Endothelial cell of umbilical vein (primary cell): Measurements from ENCODE around the gene ARFGAP3. TPM values are rescaled to one million over a fixed set of nuclear protein-coding genes. Genes with fewer than 3 reads are reported as not detected.
A peak's percentile ranks its signal among the peaks of the same experiment; 100 is the strongest.

ENCODE experiments used
- BruUV-seq: library from RNA; stranded (reverse); fragments of 400-500 nt; replicated peaks from 2 replicates; lab custom pipeline; 2021; lab: Mats Ljungman, UMichigan
- CTCF ChIA-PET: fragments of 300-600, 350-600 bp; sonication (Branson Sonifier 250); formaldehyde crosslinking; loops from one replicate; lab custom pipeline; 2021; ENCODE audit warnings: antibody characterized with exemption, inconsistent platforms; lab: Charles Lee
- POLR2A ChIA-PET: fragments of 300-600, 350-600 bp; sonication (Branson Sonifier 250); formaldehyde crosslinking; loops from one replicate; lab custom pipeline; 2021; ENCODE audit warnings: antibody characterized with exemption, inconsistent platforms; lab: Charles Lee
- DNase-seq: peaks from one replicate; pipeline ENCODE4 v3.0.0-alpha.2; 2011; ENCODE audit warnings: low read depth, low spot score
- FAIRE-seq: peaks from 2 replicates; lab custom pipeline; 2011; peaks lifted over from hg19 to GRCh38; lab: Jason Lieb, UNC
- H2AFZ ChIP-seq: 2 replicates; pipeline ENCODE4 v1.6.0; 2012; ENCODE audit warnings: low read depth, low read length, control low read depth, inconsistent platforms
- H3K27ac ChIP-seq: 2 replicates; pipeline ENCODE4 v1.5.1; 2011; ENCODE audit warnings: low read depth, mild to moderate bottlenecking, control low read depth, low read length, moderate library complexity; ENCODE audit not compliant: insufficient read depth
- H3K27me3 ChIP-seq, 2 experiments: 2 replicates each; pipeline versions ENCODE4 v1.6.0 to v1.6.1; 2011; ENCODE audit warnings: low read length in 2 of 2, mixed read lengths in 1 of 2; ENCODE audit not compliant: control insufficient read depth in 2 of 2, insufficient read depth in 2 of 2
- H3K36me3 ChIP-seq, 2 experiments: 2 replicates in 1 of 2; 3 replicates in 1 of 2; pipeline ENCODE4 v1.5.1; 2011; ENCODE audit warnings: low read length in 2 of 2, mild to moderate bottlenecking in 1 of 2, moderate library complexity in 1 of 2; ENCODE audit not compliant: control insufficient read depth in 2 of 2, insufficient read depth in 2 of 2; ENCODE audit errors: extremely low read depth in 1 of 2
- H3K4me1 ChIP-seq: 3 replicates; pipeline ENCODE4 v1.5.1; 2011; ENCODE audit warnings: mild to moderate bottlenecking, low read length; ENCODE audit not compliant: control insufficient read depth, insufficient read depth; ENCODE audit errors: extremely low read depth
- H3K4me2 ChIP-seq: 2 replicates; pipeline ENCODE4 v1.6.1; 2011; ENCODE audit warnings: low read length, control low read depth, mixed read lengths; ENCODE audit not compliant: insufficient read depth
- H3K4me3 ChIP-seq, 3 experiments: fragments of 200-600 bp in 1 of 3; sonication (generic), shearing (Covaris generic) in 1 of 3; replicated peaks in 1 of 3; 2 replicates each; pipeline ENCODE4 v1.5.1; 2011 to 2016; ENCODE audit warnings: control low read depth in 3 of 3, low read length in 3 of 3, mild to moderate bottlenecking in 2 of 3, inconsistent platforms in 1 of 3, low read depth in 1 of 3, moderate library complexity in 1 of 3; ENCODE audit not compliant: insufficient read depth in 1 of 3
- H3K79me2 ChIP-seq: 2 replicates; pipeline ENCODE4 v1.6.0; 2012; ENCODE audit warnings: low read length, inconsistent platforms; ENCODE audit not compliant: control insufficient read depth, insufficient read depth
- H3K9ac ChIP-seq: replicated peaks from 2 replicates; pipeline ENCODE3; 2011; ENCODE audit warnings: low read length, control low read depth; ENCODE audit not compliant: insufficient read depth; ENCODE audit errors: extremely low read depth
- H3K9me1 ChIP-seq: replicated peaks from 3 replicates; pipeline ENCODE4 v1.6.0; 2011; ENCODE audit warnings: mild to moderate bottlenecking, low read length; ENCODE audit not compliant: control insufficient read depth, insufficient read depth; ENCODE audit errors: extremely low read depth
- H3K9me3 ChIP-seq: replicated peaks from 2 replicates; pipeline ENCODE4 v1.5.1; 2012; ENCODE audit warnings: low read length, inconsistent platforms; ENCODE audit not compliant: control insufficient read depth, insufficient read depth
- H4K20me1 ChIP-seq: replicated peaks from 2 replicates; pipeline ENCODE3; 2011; ENCODE audit warnings: mild to moderate bottlenecking, low read length; ENCODE audit not compliant: control insufficient read depth, insufficient read depth; ENCODE audit errors: extremely low read depth
- CTCF ChIP-seq, 2 donors: IDR thresholded peaks; 1 replicate in 1 of 2; 2 replicates in 1 of 2; pipeline ENCODE4 v1.5.1; 2011; ENCODE audit warnings: low read length in 2 of 2, mild to moderate bottlenecking in 2 of 2, moderate library complexity in 2 of 2, control low read depth in 1 of 2, inconsistent platforms in 1 of 2, low read depth in 1 of 2; ENCODE audit not compliant: insufficient read depth in 1 of 2; ENCODE audit errors: extremely low read depth in 1 of 2
- EZH2 ChIP-seq: IDR thresholded peaks from 2 replicates; pipeline ENCODE4 v1.6.1; 2012; ENCODE audit warnings: borderline replicate concordance, low read depth, mild to moderate bottlenecking, moderate library complexity, low read length, inconsistent platforms; ENCODE audit not compliant: severe bottlenecking
- FOS ChIP-seq: IDR thresholded peaks from 2 replicates; pipeline ENCODE4 v1.6.1; 2011; ENCODE audit warnings: mild to moderate bottlenecking, low read length, moderate library complexity, borderline replicate concordance; ENCODE audit not compliant: insufficient read depth
- GATA2 ChIP-seq: IDR thresholded peaks from 2 replicates; pipeline ENCODE4 v1.7.0; 2011; ENCODE audit warnings: low read depth, mild to moderate bottlenecking, moderate library complexity, mixed read lengths, low read length; ENCODE audit not compliant: insufficient read length, insufficient read depth
- JUN ChIP-seq: IDR thresholded peaks from 2 replicates; pipeline ENCODE4 v1.6.1; 2011; ENCODE audit warnings: borderline replicate concordance, low read depth; ENCODE audit not compliant: insufficient read length, insufficient read depth
- MYC ChIP-seq: IDR thresholded peaks from one replicate; pipeline ENCODE4 v1.6.1; 2011; ENCODE audit warnings: mild to moderate bottlenecking, low read depth, low read length
- POLR2A ChIP-seq: IDR thresholded peaks from 2 replicates; pipeline ENCODE4 v1.6.1; 2012; ENCODE audit warnings: low read depth, mild to moderate bottlenecking, control low read depth, low read length
- POLR2AphosphoS5 ChIP-seq: IDR thresholded peaks from 2 replicates; pipeline ENCODE4 v1.6.1; 2012; ENCODE audit warnings: low read depth, mild to moderate bottlenecking, control low read depth, low read length, moderate library complexity; ENCODE audit not compliant: insufficient read depth
- dilution Hi-C: fragments of 300-500 bp; cut with MboI; formaldehyde crosslinking; loops from one replicate; pipeline ENCODE4 v1.15.0; 2019; ENCODE audit warnings: low sequenced_read_pairs; ENCODE audit not compliant: extremely low pct_ligation_motif_present
- intact Hi-C: fragments of 100-400 bp; cut with micrococcal nuclease; formaldehyde crosslinking; loops from one replicate; pipeline ENCODE4 v1.10.0; 2022
- polyA plus RNA-seq, 4 experiments: library from polyadenylated mRNA; depleted of rRNA in 3 of 4; stranded (reverse) in 3 of 4; unstranded in 1 of 4; fragments of >200 nt; gene quantifications; 2 replicates each; pipeline versions ENCODE4 v1.2.1 to v1.2.3, GENCODE V29; 2011 to 2012; ENCODE audit warnings: missing spikeins in 1 of 4
- total RNA-seq: library from RNA; stranded (reverse); gene quantifications from 2 replicates; pipeline ENCODE4 v1.2.3, GENCODE V29; 2021
- TF ChIP-seq, protein P1 (sequence below): IDR thresholded peaks from 2 replicates; pipeline ENCODE4 v1.6.1; 2011; ENCODE audit not compliant: insufficient read depth, insufficient read length

The ARFGAP3 gene
- total and polyA plus RNA-seq, 2 donors (not counting 3 experiments of a cell fraction or from before 2014, with no cell fraction given) = 29.1 to 33.4 TPM

GRCh38 chr22:42805016-42805997 is 51.8 kb downstream of the ARFGAP3 start:
- Histone ChIP-seq H3K27me3 (no peaks in the 10 kb centered on the region), H3K9me3 (no peaks in the 10 kb centered on the region), H2AFZ (no peak overlapping the region), H3K27ac (peak overlapping the region; percentile 64), H3K4me2 (no peak overlapping the region), H3K4me3 (no peak overlapping the region), H3K4me1 (peaks cover 24% of the 10 kb centered on the region), H4K20me1 (no peaks in the 10 kb centered on the region), H3K9ac (peak overlapping the region; percentile 5), H3K9me1 (no peaks in the 10 kb centered on the region), H3K79me2 (no peaks in the 10 kb centered on the region), H3K36me3 (peaks cover 2 to 11% of the 10 kb centered on the region in 2 experiments)
- CTCF ChIA-PET = interaction anchor here (0.9 to 2.3 kb wide), 7 partner anchors 9 to 285 kb away, joined by 3 to 8 read pairs (median 5); no protein-coding TSS in a partner anchor
- DNase-seq (peak; percentile 85), FAIRE-seq (peak; percentile 88)
- BruUV-seq = no TSS peak
- POLR2A ChIA-PET = no interaction called here
- dilution Hi-C loops = no loop called here
- TF ChIP-seq POLR2AphosphoS5 (peak; percentile 16), EZH2 (no peak), FOS (no peak)
- intact Hi-C loops = no loop called here

- no TSS peak for BruUV-seq
- CTCF ChIA-PET = interaction anchor here (1.1 to 2.3 kb wide), 2 partner anchors 13 to 214 kb away, joined by 3 to 8 read pairs; no protein-coding TSS in a partner anchor
Measured at GRCh38 chr22:42803389-42803788, 53.7 kb downstream of the ARFGAP3 start.

More at GRCh38 chr22:42803389-42803788, 53.7 kb downstream of the ARFGAP3 start:
- dilution Hi-C loops (no loop called here), intact Hi-C loops (no loop called here)
- Histone ChIP-seq H3K27ac (no peak overlapping the region), H3K4me3 (no peak overlapping the region), H3K9me3 (no peaks in the 10 kb centered on the region), H3K4me1 (peaks cover 19% of the 10 kb centered on the region), H3K4me2 (no peak overlapping the region), H3K27me3 (no peaks in the 10 kb centered on the region), H4K20me1 (no peaks in the 10 kb centered on the region), H2AFZ (no peak overlapping the region), H3K9me1 (no peaks in the 10 kb centered on the region), H3K36me3 (peaks cover 2 to 13% of the 10 kb centered on the region in 2 experiments), H3K79me2 (no peaks in the 10 kb centered on the region), H3K9ac (no peak overlapping the region)
- DNase-seq (no peak), FAIRE-seq (peak; percentile 18)
- no peak for TF ChIP-seq EZH2
- no peak for TF ChIP-seq POLR2AphosphoS5
- TF ChIP-seq FOS = no peak
- TF ChIP-seq POLR2A = no peak
- TF ChIP-seq, protein P1, sequence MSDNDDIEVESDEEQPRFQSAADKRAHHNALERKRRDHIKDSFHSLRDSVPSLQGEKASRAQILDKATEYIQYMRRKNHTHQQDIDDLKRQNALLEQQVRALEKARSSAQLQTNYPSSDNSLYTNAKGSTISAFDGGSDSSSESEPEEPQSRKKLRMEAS = no peak
- no peak for TF ChIP-seq CTCF (IDR thresholded peaks at IDR 0.05; ENCODE audit: extremely low read depth in 1 of 2, insufficient read depth in 1 of 2, low read depth in 1 of 2, low read length in 2 of 2)
- TF ChIP-seq MYC = no peak
- TF ChIP-seq GATA2 = no peak
- no peak for TF ChIP-seq JUN
- POLR2A ChIA-PET = no interaction called here
